PC-3 (cell line): Measurements from ENCODE around the gene FKBP11. TPM values are rescaled to one million over a fixed set of nuclear protein-coding genes. Genes with fewer than 3 reads are reported as not detected.

Experiments
- ATAC-seq: fragments of 200-7000 bp; cut with Tn5 transposase; 2 replicates; pipeline ENCODE4 v1.9.1; 2020; ENCODE audit warnings: mild to moderate bottlenecking, moderate library complexity
- BruUV-seq: library from RNA; stranded (reverse); fragments of 400-500 nt; replicated peaks from 2 replicates; lab custom pipeline; 2021; lab: Mats Ljungman, UMichigan
- CTCF ChIA-PET: fragments of 300-600 bp; sonication (Branson Sonifier 250); formaldehyde crosslinking; loops from one replicate; lab custom pipeline; 2022; ENCODE audit warnings: antibody characterized with exemption; lab: Charles Lee
- POLR2A ChIA-PET: fragments of 300-600 bp; sonication (Branson Sonifier 250); formaldehyde crosslinking; loops from one replicate; lab custom pipeline; 2022; ENCODE audit warnings: antibody characterized with exemption; ENCODE audit not compliant: unreplicated experiment; lab: Charles Lee
- DNase-seq: peaks from one replicate; pipeline ENCODE4 v3.0.0-alpha.2; 2015
- H2AFZ ChIP-seq: fragments of 300-600 bp; sonication (generic); 2 replicates; pipeline ENCODE4 v1.6.0; 2016; ENCODE audit warnings: antibody characterized with exemption, low read length
- H3F3A ChIP-seq: fragments of 300-600 bp; sonication (generic); one replicate; pipeline ENCODE4 v1.6.0; 2017; ENCODE audit warnings: antibody characterized with exemption, low read length, control low read depth, mild to moderate bottlenecking; ENCODE audit not compliant: unreplicated experiment
- H3K27ac ChIP-seq: fragments of 300-600 bp; sonication (generic); 2 replicates; pipeline ENCODE4 v1.5.1; 2016; ENCODE audit warnings: mild to moderate bottlenecking, low read length
- H3K27me3 ChIP-seq: fragments of 300-600 bp; sonication (generic); 2 replicates; pipeline ENCODE4 v1.6.1; 2016; ENCODE audit warnings: low read length, mixed read lengths
- H3K36me3 ChIP-seq: fragments of 300-600 bp; sonication (generic); 2 replicates; pipeline ENCODE4 v1.6.1; 2016; ENCODE audit warnings: low read depth, mixed run types, low read length, mixed read lengths
- H3K4me1 ChIP-seq: fragments of 300-600 bp; sonication (generic); 2 replicates; pipeline ENCODE4 v1.5.1; 2016; ENCODE audit warnings: low read length; ENCODE audit not compliant: insufficient read depth
- H3K4me2 ChIP-seq: fragments of 300-600 bp; sonication (generic); 2 replicates; pipeline ENCODE4 v1.6.0; 2016; ENCODE audit warnings: low read length
- H3K4me3 ChIP-seq: fragments of 300-600 bp; sonication (generic); 2 replicates; pipeline ENCODE4 v1.5.1; 2016; ENCODE audit warnings: mild to moderate bottlenecking, low read length, mixed read lengths
- H3K79me2 ChIP-seq: fragments of 300-600 bp; sonication (generic); 2 replicates; pipeline ENCODE4 v1.6.1; 2017; ENCODE audit warnings: low read length, mixed read lengths
- H3K9ac ChIP-seq: fragments of 300-600 bp; sonication (generic); 2 replicates; pipeline ENCODE4 v1.6.0; 2016; ENCODE audit warnings: mild to moderate bottlenecking, low read length
- H3K9me2 ChIP-seq: fragments of 300-600 bp; sonication (generic); replicated peaks from 2 replicates; pipeline ENCODE4 v1.6.1; 2016; ENCODE audit warnings: mixed run types, low read length, mixed read lengths
- H3K9me3 ChIP-seq: fragments of 300-600 bp; sonication (generic); 2 replicates; pipeline ENCODE4 v1.6.1; 2016; ENCODE audit warnings: low read length, mixed read lengths
- H4K20me1 ChIP-seq: fragments of 300-600 bp; sonication (generic); 2 replicates; pipeline ENCODE4 v1.6.1; 2016; ENCODE audit warnings: low read length, mixed read lengths
- CTCF ChIP-seq: fragments of 300-600 bp; sonication (generic); conservative IDR thresholded peaks from 2 replicates; pipeline ENCODE4 v1.5.1; 2017; ENCODE audit warnings: antibody characterized with exemption, low read depth, mild to moderate bottlenecking, low read length
- EZH2 ChIP-seq: fragments of 300-600 bp; sonication (generic); IDR thresholded peaks from one replicate; pipeline ENCODE4 v1.6.1; 2017; ENCODE audit warnings: antibody characterized with exemption, mild to moderate bottlenecking, low read length; ENCODE audit not compliant: unreplicated experiment
- EZH2phosphoT487 ChIP-seq: fragments of 300-600 bp; sonication (generic); IDR thresholded peaks from 2 replicates; pipeline ENCODE4 v1.6.1; 2018; ENCODE audit warnings: mild to moderate bottlenecking, antibody characterized with exemption, low read length, borderline replicate concordance
- intact Hi-C: fragments of 100-400 bp; cut with micrococcal nuclease; formaldehyde crosslinking; loops from 2 replicates; pipeline ENCODE4 v1.9.0; 2023
- total RNA-seq: library from RNA; depleted of rRNA; stranded (reverse); fragments of >200 nt; gene quantifications from 2 replicates; pipeline ENCODE4 v1.2.3, GENCODE V29; 2014

FKBP11 gene
- total RNA-seq, 1 experiment from 2014 or later = 9.7 TPM

GRCh38 chr12:48969160-48969771 is 44.0 kb upstream of the FKBP11 start:
- Histone ChIP-seq H3K4me1 (0 out of 2 replicates have a peak, but pooled peaks cover 7% of the 10 kb centered on the region), H2AFZ (no peak overlapping the region), H3K27ac (no peak overlapping the region), H3K27me3 (no peaks in the 10 kb centered on the region), H4K20me1 (no peaks in the 10 kb centered on the region), H3K9ac (no peak overlapping the region), H3K36me3 (no peaks in the 10 kb centered on the region), H3F3A (no peaks in the 10 kb centered on the region), H3K9me3 (no peaks in the 10 kb centered on the region), H3K79me2 (no peaks in the 10 kb centered on the region), H3K4me3 (no peak overlapping the region), H3K4me2 (no peak overlapping the region), H3K9me2 (no peaks in the 10 kb centered on the region)
- TF ChIP-seq EZH2 (no peak), EZH2phosphoT487 (no peak), CTCF (no peak)
- ChIA-PET CTCF (interaction anchor here (0.7 kb wide), 1 partner anchor 18 kb away, joined by 3 read pairs; no protein-coding TSS in a partner anchor), POLR2A (no interaction called here)
- ATAC-seq = no peak
- no TSS peak for BruUV-seq
- intact Hi-C loops = no loop called here
- DNase-seq = no peak

GRCh38 chr12:48968467-48968866 is 43.2 kb upstream of the FKBP11 start:
- POLR2A ChIA-PET = no interaction called here
- no peak overlapping the region for H3K27ac ChIP-seq
- DNase-seq (no peak), ATAC-seq (no peak)
- intact Hi-C loops = no loop called here
- H3K4me1 ChIP-seq = 0 out of 2 replicates have a peak, but pooled peaks cover 7% of the 10 kb centered on the region
- no peak overlapping the region for H3K4me2 ChIP-seq
- no peaks in the 10 kb centered on the region for H3K79me2 ChIP-seq
- no peak overlapping the region for H3K9ac ChIP-seq
- no peaks in the 10 kb centered on the region for H3K36me3 ChIP-seq
- no TSS peak for BruUV-seq
- CTCF ChIA-PET = interaction anchor here (0.7 kb wide), 1 partner anchor 19 kb away, joined by 3 read pairs; no protein-coding TSS in a partner anchor
- H2AFZ ChIP-seq = no peak overlapping the region
- H4K20me1 ChIP-seq = no peaks in the 10 kb centered on the region
- no peaks in the 10 kb centered on the region for H3F3A ChIP-seq
- no peaks in the 10 kb centered on the region for H3K9me3 ChIP-seq
- no peaks in the 10 kb centered on the region for H3K9me2 ChIP-seq
- H3K27me3 ChIP-seq = no peaks in the 10 kb centered on the region
- TF ChIP-seq EZH2phosphoT487 (no peak), EZH2 (no peak), CTCF (no peak)
- no peak overlapping the region for H3K4me3 ChIP-seq

- H3K9me3 ChIP-seq = no peaks in the 10 kb centered on the region
- H3K27ac ChIP-seq = no peak overlapping the region
- no peaks in the 10 kb centered on the region for H3K36me3 ChIP-seq
- DNase-seq (no peak), ATAC-seq (no peak)
- CTCF ChIA-PET = no interaction called here
- no peaks in the 10 kb centered on the region for H3K79me2 ChIP-seq
- POLR2A ChIA-PET = no interaction called here
- no TSS peak for BruUV-seq
- no peak overlapping the region for H3K4me2 ChIP-seq
- no peak overlapping the region for H2AFZ ChIP-seq
- no peaks in the 10 kb centered on the region for H3K27me3 ChIP-seq
- no peak overlapping the region for H3K4me3 ChIP-seq
- no peak overlapping the region for H3K9ac ChIP-seq
- no peaks in the 10 kb centered on the region for H3F3A ChIP-seq
- intact Hi-C loops = no loop called here
- no peaks in the 10 kb centered on the region for H4K20me1 ChIP-seq
- no peaks in the 10 kb centered on the region for H3K9me2 ChIP-seq
- 0 out of 2 replicates have a peak, but pooled peaks cover 7% of the 10 kb centered on the region for H3K4me1 ChIP-seq
- TF ChIP-seq EZH2phosphoT487 (no peak), EZH2 (no peak), CTCF (no peak)
These were observed 42.7 kb upstream of the FKBP11 start for GRCh38 chr12:48967991-48968390.
